ENCODE results near the gene CRYGN.

DNA sequence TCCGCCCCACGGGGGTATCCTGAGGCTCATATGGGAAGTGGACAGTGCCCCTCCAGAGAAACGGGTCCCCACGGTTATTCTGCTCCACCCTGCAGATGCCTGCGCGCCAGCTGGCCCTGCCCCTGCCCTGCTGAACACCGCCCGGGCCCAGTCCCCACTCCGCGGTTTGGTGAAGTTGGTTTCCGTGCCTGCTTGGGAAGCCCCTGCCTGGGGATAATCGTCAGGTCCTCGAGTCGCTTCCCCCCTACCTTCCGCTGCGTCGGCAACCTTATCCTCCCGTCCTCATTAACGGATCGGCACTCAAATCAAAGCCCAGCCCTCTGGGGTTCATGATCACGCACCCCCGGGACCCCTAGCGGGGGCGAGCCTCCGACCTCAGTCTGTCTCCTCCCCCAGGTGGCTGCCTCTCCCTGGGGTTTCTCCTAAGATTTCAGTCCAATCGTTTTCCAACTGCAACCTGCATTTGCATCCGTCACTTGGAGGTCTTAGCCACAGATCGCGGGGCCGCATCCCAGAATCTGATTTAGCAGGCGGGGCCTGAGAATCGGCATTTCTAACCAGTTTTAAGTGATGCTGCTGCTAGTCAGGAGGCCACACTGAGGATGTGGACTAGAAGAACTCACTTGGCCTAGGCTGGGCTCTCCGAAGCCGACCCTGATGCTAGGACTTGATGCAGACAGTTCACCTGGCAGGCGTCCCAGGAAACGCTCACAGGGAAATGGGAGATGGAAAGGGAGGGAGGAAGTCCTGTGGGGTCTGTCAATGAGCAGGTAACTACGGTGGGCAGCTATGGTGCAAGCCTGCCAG is 57.7 kb downstream of the CRYGN start:
- TF ChIP-seq PPARA (CRISPR knock-in tag; IDR thresholded peaks at IDR 0.05; ENCODE audit: borderline replicate concordance) (no peak), ISL1 (CRISPR knock-in tag; IDR thresholded peaks at IDR 0.05) (no peak), ZFP30 (CRISPR knock-in tag; IDR thresholded peaks at IDR 0.05) (no peak), RARB (CRISPR knock-in tag; IDR thresholded peaks at IDR 0.05) (no peak), BACH2 (CRISPR knock-in tag; IDR thresholded peaks at IDR 0.05; ENCODE audit: borderline replicate concordance) (no peak), ARNTL (CRISPR knock-in tag; IDR thresholded peaks at IDR 0.05; ENCODE audit: borderline replicate concordance, low read depth) (no peak), ZNF8 (CRISPR knock-in tag; IDR thresholded peaks at IDR 0.05) (no peak), ZC3H10 (CRISPR knock-in tag; IDR thresholded peaks at IDR 0.05) (no peak), ZFP3 (CRISPR knock-in tag; IDR thresholded peaks at IDR 0.05) (no peak), ZNF565 (CRISPR knock-in tag; conservative IDR thresholded peaks at IDR 0.05; ENCODE audit: low read depth) (no peak)
- TF ChIP-seq, protein P1, sequence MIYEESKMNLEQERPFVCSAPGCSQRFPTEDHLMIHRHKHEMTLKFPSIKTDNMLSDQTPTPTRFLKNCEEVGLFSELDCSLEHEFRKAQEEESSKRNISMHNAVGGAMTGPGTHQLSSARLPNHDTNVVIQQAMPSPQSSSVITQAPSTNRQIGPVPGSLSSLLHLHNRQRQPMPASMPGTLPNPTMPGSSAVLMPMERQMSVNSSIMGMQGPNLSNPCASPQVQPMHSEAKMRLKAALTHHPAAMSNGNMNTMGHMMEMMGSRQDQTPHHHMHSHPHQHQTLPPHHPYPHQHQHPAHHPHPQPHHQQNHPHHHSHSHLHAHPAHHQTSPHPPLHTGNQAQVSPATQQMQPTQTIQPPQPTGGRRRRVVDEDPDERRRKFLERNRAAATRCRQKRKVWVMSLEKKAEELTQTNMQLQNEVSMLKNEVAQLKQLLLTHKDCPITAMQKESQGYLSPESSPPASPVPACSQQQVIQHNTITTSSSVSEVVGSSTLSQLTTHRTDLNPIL (CRISPR knock-in tag; IDR thresholded peaks at IDR 0.05; ENCODE audit: low read depth) = no peak
- TF ChIP-seq, protein P2, sequence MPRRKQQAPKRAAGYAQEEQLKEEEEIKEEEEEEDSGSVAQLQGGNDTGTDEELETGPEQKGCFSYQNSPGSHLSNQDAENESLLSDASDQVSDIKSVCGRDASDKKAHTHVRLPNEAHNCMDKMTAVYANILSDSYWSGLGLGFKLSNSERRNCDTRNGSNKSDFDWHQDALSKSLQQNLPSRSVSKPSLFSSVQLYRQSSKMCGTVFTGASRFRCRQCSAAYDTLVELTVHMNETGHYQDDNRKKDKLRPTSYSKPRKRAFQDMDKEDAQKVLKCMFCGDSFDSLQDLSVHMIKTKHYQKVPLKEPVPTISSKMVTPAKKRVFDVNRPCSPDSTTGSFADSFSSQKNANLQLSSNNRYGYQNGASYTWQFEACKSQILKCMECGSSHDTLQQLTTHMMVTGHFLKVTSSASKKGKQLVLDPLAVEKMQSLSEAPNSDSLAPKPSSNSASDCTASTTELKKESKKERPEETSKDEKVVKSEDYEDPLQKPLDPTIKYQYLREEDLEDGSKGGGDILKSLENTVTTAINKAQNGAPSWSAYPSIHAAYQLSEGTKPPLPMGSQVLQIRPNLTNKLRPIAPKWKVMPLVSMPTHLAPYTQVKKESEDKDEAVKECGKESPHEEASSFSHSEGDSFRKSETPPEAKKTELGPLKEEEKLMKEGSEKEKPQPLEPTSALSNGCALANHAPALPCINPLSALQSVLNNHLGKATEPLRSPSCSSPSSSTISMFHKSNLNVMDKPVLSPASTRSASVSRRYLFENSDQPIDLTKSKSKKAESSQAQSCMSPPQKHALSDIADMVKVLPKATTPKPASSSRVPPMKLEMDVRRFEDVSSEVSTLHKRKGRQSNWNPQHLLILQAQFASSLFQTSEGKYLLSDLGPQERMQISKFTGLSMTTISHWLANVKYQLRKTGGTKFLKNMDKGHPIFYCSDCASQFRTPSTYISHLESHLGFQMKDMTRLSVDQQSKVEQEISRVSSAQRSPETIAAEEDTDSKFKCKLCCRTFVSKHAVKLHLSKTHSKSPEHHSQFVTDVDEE (CRISPR knock-in tag; IDR thresholded peaks at IDR 0.05) = no peak
- TF ChIP-seq, protein P3, sequence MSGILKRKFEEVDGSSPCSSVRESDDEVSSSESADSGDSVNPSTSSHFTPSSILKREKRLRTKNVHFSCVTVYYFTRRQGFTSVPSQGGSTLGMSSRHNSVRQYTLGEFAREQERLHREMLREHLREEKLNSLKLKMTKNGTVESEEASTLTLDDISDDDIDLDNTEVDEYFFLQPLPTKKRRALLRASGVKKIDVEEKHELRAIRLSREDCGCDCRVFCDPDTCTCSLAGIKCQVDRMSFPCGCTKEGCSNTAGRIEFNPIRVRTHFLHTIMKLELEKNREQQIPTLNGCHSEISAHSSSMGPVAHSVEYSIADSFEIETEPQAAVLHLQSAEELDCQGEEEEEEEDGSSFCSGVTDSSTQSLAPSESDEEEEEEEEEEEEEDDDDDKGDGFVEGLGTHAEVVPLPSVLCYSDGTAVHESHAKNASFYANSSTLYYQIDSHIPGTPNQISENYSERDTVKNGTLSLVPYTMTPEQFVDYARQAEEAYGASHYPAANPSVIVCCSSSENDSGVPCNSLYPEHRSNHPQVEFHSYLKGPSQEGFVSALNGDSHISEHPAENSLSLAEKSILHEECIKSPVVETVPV (CRISPR knock-in tag; IDR thresholded peaks at IDR 0.05) = no peak

Data from SK-N-SH treated with all-trans-retinoic acid at 6 μM for 48 hours (cell line).